ENCODE data around the gene EXOC2.

DNA sequence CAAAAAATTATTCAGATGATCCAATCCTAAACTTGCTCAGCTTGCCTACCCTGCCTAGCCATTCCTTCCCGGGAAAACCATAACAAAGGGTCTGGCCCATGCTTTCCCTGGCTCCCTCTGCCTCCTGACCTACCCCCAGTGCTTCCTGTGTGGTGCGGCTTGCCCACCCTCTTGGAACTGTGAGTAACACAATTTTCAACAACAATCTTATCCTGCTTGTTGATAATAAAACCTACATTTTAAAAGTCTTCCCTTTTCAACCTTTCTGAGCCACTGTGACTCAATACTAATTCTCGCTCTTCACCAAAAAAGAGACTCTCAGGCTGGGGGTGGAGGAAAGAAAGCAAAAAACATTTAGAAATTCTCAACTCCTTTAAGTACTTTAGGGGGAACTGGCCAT, 18.0 kb downstream of the EXOC2 start:
- TF ChIP-seq, protein P1, sequence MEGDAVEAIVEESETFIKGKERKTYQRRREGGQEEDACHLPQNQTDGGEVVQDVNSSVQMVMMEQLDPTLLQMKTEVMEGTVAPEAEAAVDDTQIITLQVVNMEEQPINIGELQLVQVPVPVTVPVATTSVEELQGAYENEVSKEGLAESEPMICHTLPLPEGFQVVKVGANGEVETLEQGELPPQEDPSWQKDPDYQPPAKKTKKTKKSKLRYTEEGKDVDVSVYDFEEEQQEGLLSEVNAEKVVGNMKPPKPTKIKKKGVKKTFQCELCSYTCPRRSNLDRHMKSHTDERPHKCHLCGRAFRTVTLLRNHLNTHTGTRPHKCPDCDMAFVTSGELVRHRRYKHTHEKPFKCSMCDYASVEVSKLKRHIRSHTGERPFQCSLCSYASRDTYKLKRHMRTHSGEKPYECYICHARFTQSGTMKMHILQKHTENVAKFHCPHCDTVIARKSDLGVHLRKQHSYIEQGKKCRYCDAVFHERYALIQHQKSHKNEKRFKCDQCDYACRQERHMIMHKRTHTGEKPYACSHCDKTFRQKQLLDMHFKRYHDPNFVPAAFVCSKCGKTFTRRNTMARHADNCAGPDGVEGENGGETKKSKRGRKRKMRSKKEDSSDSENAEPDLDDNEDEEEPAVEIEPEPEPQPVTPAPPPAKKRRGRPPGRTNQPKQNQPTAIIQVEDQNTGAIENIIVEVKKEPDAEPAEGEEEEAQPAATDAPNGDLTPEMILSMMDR (optimal IDR thresholded peaks at IDR 0.05 in 1 of 3, IDR thresholded peaks at IDR 0.05 in 1 of 3, conservative IDR thresholded peaks at IDR 0.05 in 1 of 3; ENCODE audit: extremely low read depth in 1 of 3, insufficient read depth in 2 of 3, low read length in 3 of 3), result no peak
- no peak for TF ChIP-seq EZH2 (IDR thresholded peaks at IDR 0.05; ENCODE audit: low read length)

Data from keratinocyte (primary cell).